GM23338 (cell line): Measurements from ENCODE around the gene CFP. TPM values are rescaled to one million over a fixed set of nuclear protein-coding genes. Genes with fewer than 3 reads are reported as not detected.
A peak's percentile ranks its signal among the peaks of the same experiment; 100 is the strongest.

Experiments
- ATAC-seq: fragments of 200-7000 bp; cut with Tn5 transposase; 3 replicates; pipeline ENCODE4 v1.9.1; 2020
- DNase-seq: peaks from one replicate; pipeline ENCODE4 v3.0.0-alpha.2; 2015; ENCODE audit warnings: low spot score
- H2AFZ ChIP-seq: fragments of 200-600 bp; sonication (generic); 2 replicates; pipeline ENCODE4 v1.8.0; 2016; ENCODE audit warnings: antibody characterized with exemption, mild to moderate bottlenecking, moderate library complexity
- H3F3A ChIP-seq: fragments of 200-600 bp; sonication (generic); replicated peaks from 2 replicates; pipeline ENCODE4 v1.8.0; 2017; ENCODE audit warnings: antibody characterized with exemption, mixed run types, low read depth
- H3K27ac ChIP-seq: fragments of 200-600 bp; sonication (generic); 2 replicates; pipeline ENCODE4 v1.6.1; 2016; ENCODE audit warnings: low read depth
- H3K27me3 ChIP-seq: fragments of 200-600 bp; sonication (generic); 2 replicates; pipeline ENCODE4 v1.8.0; 2016; ENCODE audit warnings: mild to moderate bottlenecking, mixed run types, moderate library complexity; ENCODE audit not compliant: insufficient read depth
- H3K36me3 ChIP-seq: fragments of 200-600 bp; sonication (generic); 2 replicates; pipeline ENCODE4 v1.8.0; 2016; ENCODE audit warnings: mild to moderate bottlenecking; ENCODE audit not compliant: insufficient read depth
- H3K4me1 ChIP-seq: fragments of 200-600 bp; sonication (generic); 2 replicates; pipeline ENCODE4 v1.8.0; 2016; ENCODE audit warnings: mild to moderate bottlenecking, moderate library complexity; ENCODE audit not compliant: insufficient read depth
- H3K4me2 ChIP-seq: fragments of 200-600 bp; sonication (generic); 2 replicates; pipeline ENCODE4 v1.7.1; 2017; ENCODE audit warnings: mixed run types
- H3K4me3 ChIP-seq: fragments of 200-600 bp; sonication (generic); 2 replicates; pipeline ENCODE4 v1.6.1; 2016; ENCODE audit warnings: mixed run types
- H3K79me2 ChIP-seq: fragments of 200-600 bp; sonication (generic); replicated peaks from 2 replicates; pipeline ENCODE4 v1.8.0; 2017; ENCODE audit warnings: mild to moderate bottlenecking; ENCODE audit not compliant: insufficient read depth
- H3K9me2 ChIP-seq: fragments of 200-600 bp; sonication (generic); 2 replicates; pipeline ENCODE4 v1.8.0; 2017; ENCODE audit not compliant: insufficient read depth
- H4K20me1 ChIP-seq: fragments of 200-600 bp; sonication (generic); replicated peaks from 2 replicates; pipeline ENCODE4 v1.8.0; 2017; ENCODE audit warnings: mild to moderate bottlenecking; ENCODE audit not compliant: insufficient read depth
- H3K27ac Mint-ChIP-seq: 2 replicates; pipeline ENCODE4 v1.8.0; 2020; ENCODE audit warnings: inconsistent platforms, mild to moderate bottlenecking, moderate library complexity, mixed read lengths
- H3K27me3 Mint-ChIP-seq: 3 replicates; pipeline ENCODE4 v1.8.0; 2022; ENCODE audit warnings: low read depth, mild to moderate bottlenecking, moderate library complexity, mixed read lengths, inconsistent platforms; ENCODE audit not compliant: insufficient read depth, poor library complexity
- H3K36me3 Mint-ChIP-seq: 3 replicates; pipeline ENCODE4 v1.8.0; 2021; ENCODE audit warnings: low read depth, mild to moderate bottlenecking, inconsistent platforms, moderate library complexity, mixed read lengths
- H3K4me1 Mint-ChIP-seq: 3 replicates; pipeline ENCODE4 v1.8.0; 2020; ENCODE audit warnings: mild to moderate bottlenecking, inconsistent platforms, mixed read lengths
- H3K4me3 Mint-ChIP-seq: 3 replicates; pipeline ENCODE4 v1.8.0; 2021; ENCODE audit warnings: moderate library complexity, mild to moderate bottlenecking, inconsistent platforms, mixed read lengths
- H3K9me3 Mint-ChIP-seq: 3 replicates; pipeline ENCODE4 v1.8.0; 2020; ENCODE audit warnings: moderate library complexity, mild to moderate bottlenecking, inconsistent platforms, mixed read lengths
- CREB1 ChIP-seq: fragments of 250-450 bp; sonication (Bioruptor Pico); IDR thresholded peaks from 2 replicates; pipeline ENCODE4 v1.5.0; 2020; ENCODE audit warnings: low read depth, mild to moderate bottlenecking, moderate library complexity
- CTCF ChIP-seq, 2 experiments: fragments of 200-600 bp in 1 of 2; sonication (generic) in 1 of 2; conservative IDR thresholded peaks; 2 replicates each; pipeline versions ENCODE4 v1.5.1 to v1.6.1; 2016 to 2017; ENCODE audit warnings: antibody characterized with exemption in 2 of 2, low read depth in 2 of 2, mild to moderate bottlenecking in 2 of 2, moderate library complexity in 1 of 2
- EZH2 ChIP-seq: fragments of 200-600 bp; sonication (generic); IDR thresholded peaks from one replicate; pipeline ENCODE4 v1.8.0; 2017; ENCODE audit warnings: antibody characterized with exemption, mild to moderate bottlenecking, low read depth; ENCODE audit not compliant: unreplicated experiment
- EZH2phosphoT487 ChIP-seq: fragments of 200-600 bp; sonication (generic); IDR thresholded peaks from one replicate; pipeline ENCODE4 v1.8.1; 2018; ENCODE audit warnings: antibody characterized with exemption; ENCODE audit not compliant: unreplicated experiment
- JUNB ChIP-seq: IDR thresholded peaks from one replicate; pipeline ENCODE4 v1.6.1; 2016; ENCODE audit warnings: antibody characterized with exemption; ENCODE audit not compliant: unreplicated experiment
- STAT1 ChIP-seq: IDR thresholded peaks from one replicate; pipeline ENCODE4 v1.6.1; 2016; ENCODE audit warnings: antibody characterized with exemption; ENCODE audit not compliant: unreplicated experiment
- ZNF114 ChIP-seq: fragments of 250-450 bp; sonication (Bioruptor Pico); IDR thresholded peaks from 2 replicates; pipeline ENCODE4 v1.5.0; 2020; ENCODE audit warnings: mild to moderate bottlenecking, moderate library complexity
- ZNF331 ChIP-seq: fragments of 250-450 bp; sonication (Bioruptor Pico); IDR thresholded peaks from 2 replicates; pipeline ENCODE4 v1.5.0; 2020; ENCODE audit warnings: low read depth, mild to moderate bottlenecking, moderate library complexity
- ZNF462 ChIP-seq: fragments of 250-450 bp; sonication (Bioruptor Pico); IDR thresholded peaks from 2 replicates; pipeline ENCODE4 v1.5.0; 2020; ENCODE audit warnings: mild to moderate bottlenecking, moderate library complexity
- polyA plus RNA-seq: library from polyadenylated mRNA; unstranded; fragments of >200 nt; fragmentation: Nextera tagmentation; extraction: Ambion mirVana; gene quantifications from 2 replicates; pipeline ENCODE4 v1.2.1, GENCODE V29; 2016
- total RNA-seq: library from RNA; depleted of rRNA; stranded (reverse); fragments of >200 nt; shearing (Covaris generic); gene quantifications from 2 replicates; pipeline ENCODE4 v1.2.3, GENCODE V29; 2014
- TF ChIP-seq, protein P1 (sequence below): IDR thresholded peaks from one replicate; pipeline ENCODE4 v1.6.1; 2018; ENCODE audit warnings: antibody characterized with exemption; ENCODE audit not compliant: unreplicated experiment

CFP gene
- total and polyA plus RNA-seq, 2 experiments from 2014 or later = 2.1 to 2.2 TPM

- TF ChIP-seq ZNF462 (CRISPR knock-in tag) = no peak
Observed at GRCh38 chrX:47619486-47620302, 10.0 kb downstream of the CFP start, which contains the start of gene SYN1 (continued).

- no peaks in the 10 kb centered on the region for H3K79me2 ChIP-seq
- H3K4me1 ChIP-seq = no peaks in the 10 kb centered on the region
- no peak overlapping the region for H3K27ac Mint-ChIP-seq
- H2AFZ ChIP-seq = no peak overlapping the region
- peaks cover 9% of the 10 kb centered on the region for H3K27me3 Mint-ChIP-seq
- peak overlapping the region; percentile 58 for H3K4me3 Mint-ChIP-seq
- no peaks in the 10 kb centered on the region for H3K9me3 Mint-ChIP-seq
- ATAC-seq = no peak
- no peaks in the 10 kb centered on the region for H4K20me1 ChIP-seq
- no peak overlapping the region for H3K27ac ChIP-seq
- H3K4me2 ChIP-seq = peak overlapping the region; percentile 67
- peak overlapping the region; percentile 51 for H3K4me3 ChIP-seq
- H3F3A ChIP-seq = no peaks in the 10 kb centered on the region
- no peaks in the 10 kb centered on the region for H3K9me2 ChIP-seq
- no peaks in the 10 kb centered on the region for H3K36me3 ChIP-seq
- no peak for DNase-seq
- H3K4me1 Mint-ChIP-seq = peaks cover 18% of the 10 kb centered on the region
- no peaks in the 10 kb centered on the region for H3K27me3 ChIP-seq
- no peaks in the 10 kb centered on the region for H3K36me3 Mint-ChIP-seq
- no peak for TF ChIP-seq CREB1 (CRISPR knock-in tag)
- TF ChIP-seq CTCF (conservative IDR thresholded peaks at IDR 0.05; ENCODE audit: low read depth in 2 of 2) = no peak
- TF ChIP-seq ZNF331 (CRISPR knock-in tag) = no peak
- no peak for TF ChIP-seq EZH2
- TF ChIP-seq STAT1 = no peak
- no peak for TF ChIP-seq JUNB
- TF ChIP-seq, protein P1, sequence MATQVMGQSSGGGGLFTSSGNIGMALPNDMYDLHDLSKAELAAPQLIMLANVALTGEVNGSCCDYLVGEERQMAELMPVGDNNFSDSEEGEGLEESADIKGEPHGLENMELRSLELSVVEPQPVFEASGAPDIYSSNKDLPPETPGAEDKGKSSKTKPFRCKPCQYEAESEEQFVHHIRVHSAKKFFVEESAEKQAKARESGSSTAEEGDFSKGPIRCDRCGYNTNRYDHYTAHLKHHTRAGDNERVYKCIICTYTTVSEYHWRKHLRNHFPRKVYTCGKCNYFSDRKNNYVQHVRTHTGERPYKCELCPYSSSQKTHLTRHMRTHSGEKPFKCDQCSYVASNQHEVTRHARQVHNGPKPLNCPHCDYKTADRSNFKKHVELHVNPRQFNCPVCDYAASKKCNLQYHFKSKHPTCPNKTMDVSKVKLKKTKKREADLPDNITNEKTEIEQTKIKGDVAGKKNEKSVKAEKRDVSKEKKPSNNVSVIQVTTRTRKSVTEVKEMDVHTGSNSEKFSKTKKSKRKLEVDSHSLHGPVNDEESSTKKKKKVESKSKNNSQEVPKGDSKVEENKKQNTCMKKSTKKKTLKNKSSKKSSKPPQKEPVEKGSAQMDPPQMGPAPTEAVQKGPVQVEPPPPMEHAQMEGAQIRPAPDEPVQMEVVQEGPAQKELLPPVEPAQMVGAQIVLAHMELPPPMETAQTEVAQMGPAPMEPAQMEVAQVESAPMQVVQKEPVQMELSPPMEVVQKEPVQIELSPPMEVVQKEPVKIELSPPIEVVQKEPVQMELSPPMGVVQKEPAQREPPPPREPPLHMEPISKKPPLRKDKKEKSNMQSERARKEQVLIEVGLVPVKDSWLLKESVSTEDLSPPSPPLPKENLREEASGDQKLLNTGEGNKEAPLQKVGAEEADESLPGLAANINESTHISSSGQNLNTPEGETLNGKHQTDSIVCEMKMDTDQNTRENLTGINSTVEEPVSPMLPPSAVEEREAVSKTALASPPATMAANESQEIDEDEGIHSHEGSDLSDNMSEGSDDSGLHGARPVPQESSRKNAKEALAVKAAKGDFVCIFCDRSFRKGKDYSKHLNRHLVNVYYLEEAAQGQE = no peak
- no peak for TF ChIP-seq EZH2phosphoT487
- TF ChIP-seq ZNF114 (CRISPR knock-in tag) = no peak
Observed at GRCh38 chrX:47618923-47619485, 10.7 kb downstream of the CFP start.
